Epidermal melanocyte (primary cell): ENCODE results near the gene INTS11.

Experiments used
- DNase-seq: peaks from one replicate; pipeline ENCODE4 v3.0.0; 2011; ENCODE audit warnings: low spot score; ENCODE audit not compliant: insufficient read length

INTS11 gene

GRCh38 chr1:1312450-1313314 is 11.8 kb downstream of the INTS11 start:
- no peak for DNase-seq

- no peak for DNase-seq
These were observed 13.1 kb downstream of the INTS11 start for GRCh38 chr1:1311107-1312104.

- DNase-seq: no peak
These were observed 13.9 kb downstream of the INTS11 start for GRCh38 chr1:1310476-1311053.

DNA sequence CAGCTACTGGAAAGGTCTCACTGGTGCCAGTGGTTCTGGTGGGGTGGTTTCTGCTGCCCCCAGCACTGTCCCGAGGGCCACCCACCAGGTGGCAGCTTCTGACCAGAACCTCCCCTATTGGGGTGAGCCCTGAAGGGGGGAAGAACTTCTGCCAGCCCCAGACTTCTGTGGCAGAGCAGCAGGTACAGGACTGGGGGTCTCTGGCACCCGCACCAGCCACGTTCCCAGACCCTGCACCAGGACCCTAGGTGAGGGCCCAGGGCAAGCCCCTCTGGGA is 14.4 kb downstream of the INTS11 start:
- DNase-seq: no peak

GRCh38 chr1:1309251-1310108 is 15.0 kb downstream of the INTS11 start:
- no peak for DNase-seq

DNA sequence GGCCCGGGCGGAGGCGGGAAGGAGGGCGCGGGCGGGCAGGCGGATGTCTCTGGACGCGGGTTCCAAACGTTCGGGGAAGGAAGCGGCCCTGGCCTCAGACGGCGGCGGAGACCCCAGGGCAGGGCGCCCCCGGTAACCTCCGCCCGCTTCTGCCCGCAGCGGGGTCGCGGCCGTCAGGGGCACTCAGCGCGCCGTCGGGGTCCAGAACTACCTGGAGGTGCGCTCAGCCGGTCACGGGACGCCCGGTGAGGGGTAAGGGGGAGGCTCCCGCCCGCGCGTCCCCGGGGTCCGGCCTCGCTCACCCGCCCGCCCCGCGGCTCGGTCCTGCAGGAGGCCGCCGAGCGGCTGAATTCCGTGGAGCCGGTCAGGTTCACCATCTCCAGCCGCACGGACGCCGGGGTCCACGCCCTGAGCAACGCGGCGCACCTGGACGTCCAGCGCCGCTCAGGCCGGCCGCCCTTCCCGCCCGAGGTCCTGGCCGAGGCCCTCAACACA is 15.7 kb downstream of the INTS11 start:
- DNase-seq: no peak

GRCh38 chr1:1307923-1308755 is 16.3 kb downstream of the INTS11 start, which contains the start of the genes ACAP3 and PUSL1:
Gene ACAP3, minus strand, starts transcription at chr1:1307930. Its CDS starts 115 bp downstream, at chr1:1307815.
Gene PUSL1, plus strand, starts transcription at chr1:1308597. Its CDS starts 47 bp downstream, at chr1:1308644.
- peak; percentile 98 for DNase-seq

- no peak for DNase-seq
These were observed 17.1 kb downstream of the INTS11 start for GRCh38 chr1:1307261-1307922.

DNA sequence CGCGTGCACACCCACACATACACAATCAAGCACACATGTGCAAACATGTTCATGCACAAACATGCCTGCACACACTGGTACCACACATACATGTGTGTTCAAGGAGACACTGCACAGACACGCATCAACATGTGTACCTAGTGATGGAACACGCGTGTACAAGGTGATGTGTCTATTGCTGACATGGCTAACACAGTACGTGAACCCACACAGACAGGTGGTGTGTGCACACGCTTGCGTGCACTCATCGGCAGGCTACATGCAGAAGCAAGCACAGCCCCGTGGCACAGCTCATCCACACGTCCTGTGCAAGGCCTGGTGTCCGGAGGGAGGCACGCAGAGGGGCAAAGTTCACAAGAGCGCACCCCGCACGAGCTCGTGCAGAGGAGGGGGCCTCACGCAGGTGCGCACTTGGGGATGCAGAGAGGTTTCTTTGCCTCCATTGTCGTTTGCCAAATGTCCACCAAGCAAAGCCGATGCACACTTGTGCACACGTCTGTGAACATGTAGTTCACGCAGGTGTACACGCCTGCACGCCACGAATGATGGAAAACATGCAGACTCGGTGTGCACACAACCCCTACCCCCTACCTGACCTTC is 17.7 kb downstream of the INTS11 start:
- DNase-seq: no peak

- DNase-seq: no peak
These were observed 18.3 kb downstream of the INTS11 start for GRCh38 chr1:1306070-1306660.

DNA sequence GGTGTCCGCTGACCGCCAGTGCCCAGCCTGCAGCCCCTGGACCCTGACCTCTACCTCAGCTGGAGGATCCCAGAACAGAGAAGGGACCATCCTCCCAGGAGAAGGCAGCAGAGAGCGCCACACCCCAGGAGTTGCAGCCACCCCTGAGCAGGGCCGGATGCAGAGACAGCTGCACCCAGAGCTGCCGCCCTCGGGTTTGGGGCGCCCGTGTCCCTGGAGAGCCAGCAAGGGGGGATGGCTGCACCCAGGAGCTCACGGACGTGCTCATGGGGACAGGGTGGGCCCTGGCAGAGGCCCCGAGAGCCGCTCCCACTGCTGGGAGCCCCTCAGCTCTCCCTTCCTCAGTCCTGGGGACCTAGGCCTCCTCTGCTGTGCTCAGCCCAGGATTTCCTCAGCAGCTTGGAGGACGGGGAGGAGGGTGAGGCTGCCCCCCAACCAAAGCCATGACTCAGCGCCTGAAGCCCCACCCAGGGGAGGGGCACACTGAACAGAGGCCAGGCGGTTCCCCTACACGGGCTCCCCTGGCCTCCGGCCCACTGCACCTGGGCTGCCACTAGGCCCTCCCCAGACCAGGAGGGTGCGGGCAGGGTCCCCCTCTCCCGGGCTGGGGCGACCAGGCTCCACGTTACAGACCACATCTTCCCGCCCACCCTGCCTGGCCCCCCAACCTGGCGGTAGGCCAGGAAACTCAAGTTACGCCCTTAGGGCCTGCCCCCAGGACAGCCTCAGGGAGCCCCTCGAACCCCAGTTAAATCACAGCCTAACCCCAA is 19.0 kb downstream of the INTS11 start:
- DNase-seq: no peak

- DNase-seq: peak; percentile 85
These were observed 19.8 kb downstream of the INTS11 start for GRCh38 chr1:1304331-1305299.

- no peak for DNase-seq
These were observed 20.7 kb downstream of the INTS11 start for GRCh38 chr1:1303736-1304135.

DNA sequence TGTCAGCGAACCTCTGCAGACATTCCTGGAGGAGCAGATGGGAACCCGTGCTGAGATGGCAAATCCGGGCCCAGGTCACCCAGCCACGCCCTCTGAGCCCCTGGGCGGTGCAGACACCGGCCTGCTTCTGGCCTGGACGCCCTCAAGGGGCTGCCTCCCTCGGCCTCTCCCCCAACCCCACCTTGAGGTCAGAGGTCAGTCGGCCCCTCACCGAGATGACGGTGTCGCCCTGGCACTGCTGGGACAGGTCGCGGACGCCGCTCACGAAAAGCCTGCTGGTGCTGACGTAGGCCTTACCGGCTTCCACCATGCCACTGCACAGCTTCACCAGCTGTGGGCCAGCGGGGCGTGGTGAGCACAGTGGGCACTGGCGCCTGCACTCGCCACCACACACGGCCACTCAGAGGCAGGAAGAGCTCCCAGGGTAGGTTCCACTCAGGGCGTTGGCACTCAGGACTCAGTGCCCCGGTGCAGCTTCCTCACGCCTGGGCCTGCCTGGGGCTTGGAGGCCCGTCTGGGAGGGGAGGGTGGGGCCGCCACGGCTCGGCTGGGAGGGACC is 21.4 kb downstream of the INTS11 start:
- no peak for DNase-seq

DNA sequence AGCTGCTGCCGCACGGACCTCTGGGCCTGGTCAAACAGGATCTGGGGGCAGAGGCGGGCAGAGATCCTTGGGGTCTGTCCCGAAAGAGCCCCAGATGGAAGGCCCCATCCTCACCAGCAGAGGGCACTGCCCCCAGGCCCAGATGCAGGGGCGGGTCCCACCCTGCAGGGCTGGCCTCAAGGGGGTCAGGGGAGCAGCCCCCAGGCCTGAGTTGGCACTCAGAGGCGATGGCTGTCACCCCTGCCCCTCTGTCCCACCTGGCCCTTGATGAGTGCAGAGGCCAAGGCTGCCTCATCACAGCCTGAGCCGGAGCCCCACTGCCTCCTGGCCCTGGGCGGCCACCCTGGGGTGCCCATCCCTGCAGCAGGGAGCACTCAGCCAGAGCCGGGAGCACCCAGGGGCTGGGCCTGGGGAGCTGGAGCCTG is 22.4 kb downstream of the INTS11 start:
- peak; percentile 14 for DNase-seq

- no peak for DNase-seq
These were observed 24.1 kb downstream of the INTS11 start for GRCh38 chr1:1300352-1300739.
